Liver (tissue), 9 donors: ENCODE data around the gene APP. TPM values are rescaled to one million over a fixed set of nuclear protein-coding genes. Genes with fewer than 3 reads are reported as not detected.

Experiments used
- DNase-seq: peaks from one replicate; pipeline ENCODE4 v3.0.0-alpha.2; 2017; ENCODE audit warnings: low spot score
- H3K27ac ChIP-seq, 2 donors: one replicate each; pipeline ENCODE4 v1.7.0; 2013; ENCODE audit warnings: inconsistent platforms in 2 of 2, low read length in 2 of 2, control low read depth in 1 of 2, low read depth in 1 of 2, mild to moderate bottlenecking in 1 of 2
- H3K27me3 ChIP-seq, 4 donors: one replicate each; pipeline versions ENCODE4 v1.6.1 to v1.7.0; 2013; ENCODE audit warnings: low read length in 3 of 4, inconsistent platforms in 1 of 4, mild to moderate bottlenecking in 1 of 4, moderate library complexity in 1 of 4; ENCODE audit not compliant: control insufficient read depth in 4 of 4, insufficient read depth in 4 of 4
- H3K36me3 ChIP-seq, 4 donors: one replicate each; pipeline versions ENCODE4 v1.6.1 to v1.7.0; 2013; ENCODE audit warnings: low read length in 3 of 4, mild to moderate bottlenecking in 3 of 4, low read depth in 1 of 4, moderate library complexity in 1 of 4; ENCODE audit not compliant: control insufficient read depth in 4 of 4, insufficient read depth in 3 of 4
- H3K4me1 ChIP-seq, 4 donors: one replicate each; pipeline versions ENCODE4 v1.6.1 to v1.7.0; 2013; ENCODE audit warnings: low read length in 3 of 4, mild to moderate bottlenecking in 3 of 4, moderate library complexity in 1 of 4; ENCODE audit not compliant: control insufficient read depth in 4 of 4, insufficient read depth in 4 of 4
- H3K4me3 ChIP-seq, 3 donors: one replicate each; pipeline versions ENCODE4 v1.6.1 to v1.7.0; 2013; ENCODE audit warnings: low read length in 3 of 3, control low read depth in 1 of 3, low read depth in 1 of 3, mild to moderate bottlenecking in 1 of 3
- H3K9ac ChIP-seq, 2 donors: one replicate each; pipeline ENCODE4 v1.7.0; 2013; ENCODE audit warnings: low read length in 2 of 2, mild to moderate bottlenecking in 2 of 2, moderate library complexity in 2 of 2, control low read depth in 1 of 2, low read depth in 1 of 2
- H3K9me3 ChIP-seq, 4 donors: one replicate each; pipeline versions ENCODE4 v1.6.1 to v1.7.0; 2013; ENCODE audit warnings: low read length in 3 of 4; ENCODE audit not compliant: control insufficient read depth in 4 of 4
- ATF3 ChIP-seq: IDR thresholded peaks from 2 replicates; pipeline ENCODE4 v1.6.1; 2016; ENCODE audit warnings: antibody characterized with exemption
- EGR1 ChIP-seq, 2 donors: IDR thresholded peaks; 2 replicates each; pipeline ENCODE4 v1.6.1; 2016 to 2018; ENCODE audit warnings: antibody characterized with exemption in 2 of 2, low read depth in 2 of 2
- FOXA1 ChIP-seq: IDR thresholded peaks from 2 replicates; pipeline ENCODE4 v1.6.1; 2016; ENCODE audit warnings: antibody characterized with exemption
- FOXA2 ChIP-seq: IDR thresholded peaks from 2 replicates; pipeline ENCODE4 v1.6.1; 2016; ENCODE audit warnings: antibody characterized with exemption
- GABPA ChIP-seq, 2 donors: IDR thresholded peaks in 1 of 2; conservative IDR thresholded peaks in 1 of 2; 2 replicates each; pipeline ENCODE4 v1.6.1; 2016; ENCODE audit warnings: antibody characterized with exemption in 2 of 2, mild to moderate bottlenecking in 1 of 2, moderate library complexity in 1 of 2
- HNF4A ChIP-seq, 2 donors: conservative IDR thresholded peaks; 2 replicates each; pipeline ENCODE4 v1.6.1; 2016; ENCODE audit warnings: antibody characterized with exemption in 2 of 2, mild to moderate bottlenecking in 2 of 2
- HNF4G ChIP-seq: IDR thresholded peaks from 2 replicates; pipeline ENCODE4 v1.6.1; 2016; ENCODE audit warnings: antibody characterized with exemption
- JUND ChIP-seq, 2 donors: IDR thresholded peaks; 2 replicates each; pipeline ENCODE4 v1.6.1; 2016; ENCODE audit warnings: antibody characterized with exemption in 2 of 2
- MAX ChIP-seq: IDR thresholded peaks from 2 replicates; pipeline ENCODE4 v1.6.1; 2016; ENCODE audit warnings: antibody characterized with exemption
- NR2F2 ChIP-seq: IDR thresholded peaks from 2 replicates; pipeline ENCODE4 v1.6.1; 2016; ENCODE audit warnings: antibody characterized with exemption
- RAD21 ChIP-seq, 2 donors: IDR thresholded peaks; 2 replicates each; pipeline ENCODE4 v1.6.1; 2016; ENCODE audit warnings: antibody characterized with exemption in 2 of 2, mild to moderate bottlenecking in 2 of 2
- REST ChIP-seq: IDR thresholded peaks from 2 replicates; pipeline ENCODE4 v1.6.1; 2016; ENCODE audit warnings: antibody characterized with exemption, mild to moderate bottlenecking
- RXRA ChIP-seq, 2 donors: IDR thresholded peaks; 2 replicates each; pipeline ENCODE4 v1.6.1; 2017 to 2018; ENCODE audit warnings: antibody characterized with exemption in 2 of 2, mild to moderate bottlenecking in 1 of 2
- SP1 ChIP-seq: IDR thresholded peaks from 2 replicates; pipeline ENCODE4 v1.6.1; 2018; ENCODE audit warnings: antibody characterized with exemption, mild to moderate bottlenecking
- TAF1 ChIP-seq: conservative IDR thresholded peaks from 2 replicates; pipeline ENCODE4 v1.6.1; 2016; ENCODE audit warnings: antibody characterized with exemption, mild to moderate bottlenecking
- YY1 ChIP-seq: IDR thresholded peaks from 2 replicates; pipeline ENCODE4 v1.6.1; 2016; ENCODE audit warnings: antibody characterized with exemption, mild to moderate bottlenecking
- ZBTB33 ChIP-seq: IDR thresholded peaks from 2 replicates; pipeline ENCODE4 v1.6.1; 2016; ENCODE audit warnings: antibody characterized with exemption
- WGBS: extraction: QIAGEN DNeasy Blood & Tissue Kit; methylation state at CpG from one replicate; pipeline ENCODE4 v1.1.7; 2013; 5-methylcytosine and 5-hydroxymethylcytosine counted together
- polyA plus RNA-seq, 2 donors: library from polyadenylated mRNA; stranded (reverse) in 1 of 2; unstranded in 1 of 2; fragments of 200-250 nt in 1 of 2; fragments of >200 nt in 1 of 2; fragmentation: Nextera tagmentation in 1 of 2; extraction: Ambion mirVana in 1 of 2; gene quantifications; one replicate each; pipeline versions ENCODE4 v1.2.1 to v1.2.3, GENCODE V29; 2013 to 2015
- total RNA-seq, 2 donors: library from RNA; depleted of rRNA; stranded (reverse); fragments of >200 nt; gene quantifications; one replicate each; pipeline ENCODE4 v1.2.3, GENCODE V29; 2014
- TF ChIP-seq, protein P1 (sequence below): fragments of 150-350 bp; IDR thresholded peaks from 2 replicates; pipeline ENCODE4 v1.5.1; 2017; ENCODE audit warnings: improper control_type of control experiment, low read depth, low read length; ENCODE audit not compliant: missing input control
- donor health status: healthy.
- donor health status: healthy.
- donor health status: healthy.
- donor health status: healthy.
- donor health status: healthy.

The APP gene
- total and polyA plus RNA-seq, 4 donors = 24.9 to 201 (median 111) TPM

DNA sequence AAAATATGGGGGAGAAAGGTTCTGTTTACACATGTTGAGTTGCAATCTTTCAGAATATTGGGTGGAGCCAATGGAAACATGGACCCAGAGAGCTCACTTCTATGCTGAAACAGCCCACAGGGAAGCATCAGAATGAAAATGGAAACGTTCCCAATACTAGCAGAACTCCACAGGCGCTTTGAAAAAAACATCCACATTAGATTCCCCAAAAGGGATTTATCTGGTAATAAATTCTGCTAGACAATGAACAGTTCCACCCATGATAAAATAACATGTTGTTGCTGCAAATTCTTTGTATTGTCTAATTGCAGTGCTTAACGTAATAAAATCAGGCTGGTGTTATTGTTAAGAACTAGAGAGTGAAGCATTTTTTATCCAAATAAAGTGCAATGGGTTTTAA is 238.8 kb downstream of the APP start (continued):
- TF ChIP-seq REST (no peak), RAD21 (IDR thresholded peaks at IDR 0.05) (no peak)

DNA sequence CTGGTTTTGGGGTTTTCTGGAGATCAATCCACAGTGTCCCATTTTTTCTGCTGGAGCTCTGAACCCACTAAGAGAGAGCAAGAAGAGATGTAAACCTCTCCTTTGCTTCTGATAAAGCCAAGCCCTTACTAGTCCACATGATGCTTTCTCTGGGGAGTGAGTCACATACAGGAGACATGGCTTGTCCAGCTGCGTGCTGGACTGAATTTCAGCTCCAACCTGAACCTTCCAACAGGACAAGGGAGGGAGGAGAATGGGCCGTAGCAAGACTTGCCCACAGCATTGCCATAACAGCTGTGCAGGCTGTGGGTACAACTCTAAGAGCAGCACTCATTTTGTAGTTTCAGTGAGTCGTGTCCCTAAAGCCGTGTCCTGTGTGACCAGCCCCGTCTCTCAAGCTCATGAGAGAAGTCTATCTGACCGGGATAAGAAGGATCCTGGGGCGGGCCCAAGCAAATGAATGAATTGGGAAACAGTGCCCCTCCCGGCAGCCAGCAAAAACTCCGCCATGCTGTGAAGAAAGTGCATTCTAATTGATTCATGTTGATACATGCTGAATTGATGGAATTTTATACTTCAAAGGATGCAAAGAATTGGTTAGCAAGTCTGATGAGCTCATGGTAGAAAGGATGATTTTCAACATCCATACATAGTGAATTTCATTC is 240.6 kb downstream of the APP start:
- peaks cover 0 to 7% (median 2%) of the 10 kb centered on the region in 4 donors for H3K4me1 ChIP-seq
- WGBS = 91% methylated on average over 9 of the region's 9 CpGs
- no peaks in the 10 kb centered on the region for H3K27me3 ChIP-seq
- H3K9me3 ChIP-seq = no peaks in the 10 kb centered on the region
- H3K36me3 ChIP-seq = no peaks in the 10 kb centered on the region
- no peak for DNase-seq
- no peak overlapping the region for H3K27ac ChIP-seq
- no peak overlapping the region for H3K9ac ChIP-seq
- TF ChIP-seq TAF1 = no peak
- TF ChIP-seq REST = no peak
- no peak for TF ChIP-seq ATF3
- TF ChIP-seq, protein P1, sequence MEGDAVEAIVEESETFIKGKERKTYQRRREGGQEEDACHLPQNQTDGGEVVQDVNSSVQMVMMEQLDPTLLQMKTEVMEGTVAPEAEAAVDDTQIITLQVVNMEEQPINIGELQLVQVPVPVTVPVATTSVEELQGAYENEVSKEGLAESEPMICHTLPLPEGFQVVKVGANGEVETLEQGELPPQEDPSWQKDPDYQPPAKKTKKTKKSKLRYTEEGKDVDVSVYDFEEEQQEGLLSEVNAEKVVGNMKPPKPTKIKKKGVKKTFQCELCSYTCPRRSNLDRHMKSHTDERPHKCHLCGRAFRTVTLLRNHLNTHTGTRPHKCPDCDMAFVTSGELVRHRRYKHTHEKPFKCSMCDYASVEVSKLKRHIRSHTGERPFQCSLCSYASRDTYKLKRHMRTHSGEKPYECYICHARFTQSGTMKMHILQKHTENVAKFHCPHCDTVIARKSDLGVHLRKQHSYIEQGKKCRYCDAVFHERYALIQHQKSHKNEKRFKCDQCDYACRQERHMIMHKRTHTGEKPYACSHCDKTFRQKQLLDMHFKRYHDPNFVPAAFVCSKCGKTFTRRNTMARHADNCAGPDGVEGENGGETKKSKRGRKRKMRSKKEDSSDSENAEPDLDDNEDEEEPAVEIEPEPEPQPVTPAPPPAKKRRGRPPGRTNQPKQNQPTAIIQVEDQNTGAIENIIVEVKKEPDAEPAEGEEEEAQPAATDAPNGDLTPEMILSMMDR = no peak
- no peak for TF ChIP-seq YY1
- TF ChIP-seq RXRA (IDR thresholded peaks at IDR 0.05) = no peak
- no peak for TF ChIP-seq FOXA1
- no peak for TF ChIP-seq SP1
- no peak for TF ChIP-seq EGR1 (IDR thresholded peaks at IDR 0.05; ENCODE audit: low read depth in 2 of 2)
- TF ChIP-seq HNF4A (conservative IDR thresholded peaks at IDR 0.05) = no peak
- TF ChIP-seq ZBTB33 = no peak
- no peak for TF ChIP-seq GABPA (IDR thresholded peaks at IDR 0.05 in 1 of 2, conservative IDR thresholded peaks at IDR 0.05 in 1 of 2)
- TF ChIP-seq MAX = no peak
- no peak for TF ChIP-seq RAD21 (IDR thresholded peaks at IDR 0.05)
- no peak for TF ChIP-seq HNF4G
- TF ChIP-seq NR2F2 = no peak
- TF ChIP-seq FOXA2 = no peak
- no peak for TF ChIP-seq JUND (IDR thresholded peaks at IDR 0.05)
- H3K4me3 ChIP-seq = no peak overlapping the region
